ENCODE results near the gene SSBP3.

DNA sequence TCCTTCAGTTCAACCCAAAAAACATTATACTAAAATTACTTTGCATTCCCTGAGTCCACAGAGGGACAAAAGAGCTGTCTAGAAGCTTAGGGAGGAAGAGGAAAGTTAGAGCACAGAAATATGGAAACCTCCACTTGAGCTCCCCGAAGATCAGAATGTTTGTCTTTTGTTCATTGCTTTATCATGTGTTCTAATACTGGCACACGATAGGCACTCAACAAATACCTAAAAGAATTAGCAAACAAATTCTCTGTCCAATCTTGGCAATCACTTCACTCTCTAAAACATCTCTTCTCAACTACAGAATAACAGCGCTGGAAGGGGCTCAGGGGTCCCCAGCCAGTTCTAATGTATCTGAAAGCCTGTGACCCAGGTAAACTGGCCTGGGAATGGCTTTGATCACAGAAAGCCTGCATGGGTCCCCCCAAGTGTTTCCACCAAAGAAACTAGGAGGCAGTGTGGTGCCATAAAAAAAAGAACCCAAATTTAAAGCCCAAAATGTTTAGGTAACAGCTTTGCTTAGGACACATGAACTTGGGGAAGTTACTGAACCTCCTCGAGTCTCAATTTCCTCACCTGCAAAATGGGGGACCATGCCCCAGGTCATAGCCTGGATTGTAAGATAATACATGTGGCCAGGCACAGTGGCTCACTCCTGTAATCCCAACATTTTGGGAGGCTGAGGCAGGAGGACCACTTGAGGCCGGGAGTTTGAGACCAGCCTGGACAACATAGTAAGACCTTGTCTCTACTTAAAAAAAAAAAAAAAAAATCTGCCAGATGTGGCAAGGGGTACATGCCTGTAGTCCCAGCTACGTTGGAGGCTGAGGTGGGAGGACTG is 45.8 kb downstream of the SSBP3 start:
- TF ChIP-seq, protein P1, sequence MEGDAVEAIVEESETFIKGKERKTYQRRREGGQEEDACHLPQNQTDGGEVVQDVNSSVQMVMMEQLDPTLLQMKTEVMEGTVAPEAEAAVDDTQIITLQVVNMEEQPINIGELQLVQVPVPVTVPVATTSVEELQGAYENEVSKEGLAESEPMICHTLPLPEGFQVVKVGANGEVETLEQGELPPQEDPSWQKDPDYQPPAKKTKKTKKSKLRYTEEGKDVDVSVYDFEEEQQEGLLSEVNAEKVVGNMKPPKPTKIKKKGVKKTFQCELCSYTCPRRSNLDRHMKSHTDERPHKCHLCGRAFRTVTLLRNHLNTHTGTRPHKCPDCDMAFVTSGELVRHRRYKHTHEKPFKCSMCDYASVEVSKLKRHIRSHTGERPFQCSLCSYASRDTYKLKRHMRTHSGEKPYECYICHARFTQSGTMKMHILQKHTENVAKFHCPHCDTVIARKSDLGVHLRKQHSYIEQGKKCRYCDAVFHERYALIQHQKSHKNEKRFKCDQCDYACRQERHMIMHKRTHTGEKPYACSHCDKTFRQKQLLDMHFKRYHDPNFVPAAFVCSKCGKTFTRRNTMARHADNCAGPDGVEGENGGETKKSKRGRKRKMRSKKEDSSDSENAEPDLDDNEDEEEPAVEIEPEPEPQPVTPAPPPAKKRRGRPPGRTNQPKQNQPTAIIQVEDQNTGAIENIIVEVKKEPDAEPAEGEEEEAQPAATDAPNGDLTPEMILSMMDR (IDR thresholded peaks at IDR 0.05) = no peak
- no peak for TF ChIP-seq POLR2AphosphoS5 (IDR thresholded peaks at IDR 0.05; ENCODE audit: insufficient read depth in 1 of 2, low read depth in 1 of 2)
